Fibroblast of upper back skin (primary cell): ENCODE results near the gene PHYHIPL.

Experiments used
- DNase-seq: peaks from one replicate; pipeline ENCODE4 v3.0.0-alpha.2; 2013

PHYHIPL gene

GRCh38 chr10:59258890-59259289, 82.4 kb downstream of the PHYHIPL start:
- DNase-seq: no peak

DNA sequence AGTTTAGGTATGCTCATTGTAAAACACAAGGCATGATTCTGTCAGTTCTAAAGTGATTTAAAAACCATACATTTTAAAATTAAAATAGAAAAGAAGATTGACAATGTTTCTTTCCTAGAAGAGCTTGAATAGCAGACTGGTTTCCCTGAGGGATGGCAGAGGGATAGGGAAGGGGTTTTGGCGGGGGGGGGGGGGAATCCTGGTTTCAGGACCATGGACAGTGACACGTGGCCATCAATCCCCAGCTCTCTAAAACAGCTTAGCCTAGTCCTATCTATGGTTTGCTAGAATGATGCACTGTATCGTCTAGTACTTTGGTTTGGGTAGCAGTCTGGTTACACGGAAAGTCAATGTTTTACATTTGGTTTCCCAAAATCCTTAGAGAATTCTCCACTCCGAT, 88.7 kb downstream of the PHYHIPL start:
- DNase-seq: no peak

DNA sequence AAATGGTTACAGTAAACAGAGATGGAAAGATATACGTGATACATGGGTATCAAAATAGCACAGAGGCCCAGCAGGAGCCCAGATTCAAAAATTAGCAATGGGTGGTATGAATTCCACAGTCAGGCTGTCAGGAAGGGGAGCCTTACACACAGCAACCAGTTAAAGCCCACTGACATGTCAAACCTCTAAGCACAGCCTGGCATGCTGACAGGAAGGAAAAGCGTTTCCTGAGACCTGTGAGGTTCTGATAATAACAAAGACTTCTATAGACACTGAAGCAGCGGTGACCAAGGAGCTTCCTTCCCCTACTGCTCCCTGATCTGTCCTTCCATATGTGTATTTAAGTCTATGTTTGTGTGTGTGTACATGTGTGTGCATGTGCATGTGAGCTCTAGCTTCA, 89.9 kb downstream of the PHYHIPL start:
- DNase-seq: no peak

GRCh38 chr10:59268460-59268859, 92.0 kb downstream of the PHYHIPL start:
- no peak for DNase-seq

GRCh38 chr10:59269651-59270050, 93.2 kb downstream of the PHYHIPL start:
- no peak for DNase-seq

GRCh38 chr10:59270492-59270891, 94.0 kb downstream of the PHYHIPL start:
- no peak for DNase-seq

- DNase-seq: no peak
These were observed 94.7 kb downstream of the PHYHIPL start for GRCh38 chr10:59271160-59271559.

GRCh38 chr10:59272061-59272460, 95.6 kb downstream of the PHYHIPL start:
- no peak for DNase-seq

DNA sequence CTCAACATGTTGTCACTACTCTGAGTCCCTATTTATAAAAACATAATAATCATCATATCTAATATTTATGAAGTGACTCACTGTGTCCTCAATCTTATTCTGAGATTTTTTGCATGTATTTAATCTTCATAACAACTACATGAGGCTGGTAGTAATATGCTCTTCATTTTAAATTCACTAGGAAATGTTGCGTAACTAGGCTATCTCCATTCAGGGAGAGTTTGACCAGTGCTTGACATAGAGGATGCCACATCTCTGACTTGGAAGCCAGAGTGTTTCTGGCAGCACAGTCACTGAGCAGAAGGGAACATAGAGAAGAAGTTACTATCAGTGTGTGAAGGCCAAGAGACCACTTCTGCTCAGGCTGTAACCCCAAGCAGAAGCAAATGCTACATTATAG, 97.0 kb downstream of the PHYHIPL start:
- no peak for DNase-seq

DNA sequence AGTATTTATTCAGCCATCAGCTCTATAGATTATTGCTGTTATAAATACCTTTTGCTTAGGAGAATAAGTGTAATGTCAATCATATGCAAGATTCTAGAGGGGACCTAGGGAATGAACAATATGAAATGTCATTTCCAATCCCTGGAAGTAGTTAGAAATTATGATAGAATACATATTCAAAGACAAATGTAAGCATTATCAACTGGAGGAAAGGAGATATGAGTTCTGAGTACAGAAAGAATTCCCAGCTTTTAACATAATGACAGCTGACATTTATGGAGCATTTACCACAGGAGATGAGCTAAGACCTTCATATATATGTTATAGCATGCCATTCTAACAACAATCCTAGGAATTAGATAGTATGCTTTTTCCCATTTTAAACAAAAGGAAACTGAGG, 99.7 kb downstream of the PHYHIPL start:
- DNase-seq: no peak

GRCh38 chr10:59276919-59277318, 100.5 kb downstream of the PHYHIPL start:
- DNase-seq: no peak

DNA sequence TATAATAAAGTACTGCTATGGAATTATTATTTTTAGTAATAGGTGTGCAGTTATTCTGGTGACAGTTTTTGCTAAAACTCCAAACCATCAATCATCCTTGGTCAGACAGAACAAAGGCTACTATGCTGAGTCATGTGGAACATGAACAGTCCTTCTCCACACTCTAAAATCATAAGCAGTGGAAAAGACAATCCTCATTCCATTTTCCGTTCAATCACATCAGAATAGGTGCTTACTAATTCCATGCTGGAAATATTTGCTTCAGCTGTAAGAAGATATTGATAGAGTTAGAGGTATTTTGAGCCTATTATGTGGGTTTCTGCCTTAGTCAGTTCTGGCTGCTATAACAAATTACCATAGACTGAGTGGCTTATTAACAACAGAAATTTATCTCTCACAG, 103.0 kb downstream of the PHYHIPL start:
- no peak for DNase-seq

GRCh38 chr10:59279991-59280505, 103.6 kb downstream of the PHYHIPL start:
- no peak for DNase-seq

- DNase-seq: no peak
These were observed 105.4 kb downstream of the PHYHIPL start for GRCh38 chr10:59281861-59282260.

DNA sequence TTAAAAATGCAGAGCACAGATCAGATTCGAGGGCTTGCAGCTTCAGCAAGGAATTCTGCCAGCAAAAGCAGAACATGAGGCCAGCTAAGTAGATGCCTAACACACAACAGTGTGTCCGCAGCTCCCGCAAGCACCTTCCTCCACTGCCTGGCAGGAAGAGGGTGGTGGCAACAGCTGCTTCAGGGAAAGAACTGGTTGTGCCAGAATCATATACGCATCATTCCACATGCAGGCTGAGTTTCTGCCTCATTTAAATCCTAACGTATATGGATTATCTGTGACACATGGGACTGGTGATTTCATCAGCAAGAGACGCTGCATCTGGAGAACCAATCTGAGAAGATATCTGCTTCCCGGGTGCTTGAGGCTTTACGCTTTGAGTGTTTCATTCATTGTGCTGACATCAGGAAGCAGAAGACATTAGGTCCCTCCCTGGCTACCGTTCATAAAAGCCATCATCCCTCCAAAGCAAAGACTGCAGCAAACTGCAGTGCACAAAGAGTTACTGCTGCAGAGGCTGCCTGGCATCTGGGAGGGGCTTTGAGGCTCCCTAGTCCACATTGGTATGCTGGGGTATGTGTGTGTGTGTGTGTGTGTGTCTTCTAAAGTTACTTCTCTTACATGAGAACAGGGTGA, 107.1 kb downstream of the PHYHIPL start:
- peak; percentile 33 for DNase-seq

DNA sequence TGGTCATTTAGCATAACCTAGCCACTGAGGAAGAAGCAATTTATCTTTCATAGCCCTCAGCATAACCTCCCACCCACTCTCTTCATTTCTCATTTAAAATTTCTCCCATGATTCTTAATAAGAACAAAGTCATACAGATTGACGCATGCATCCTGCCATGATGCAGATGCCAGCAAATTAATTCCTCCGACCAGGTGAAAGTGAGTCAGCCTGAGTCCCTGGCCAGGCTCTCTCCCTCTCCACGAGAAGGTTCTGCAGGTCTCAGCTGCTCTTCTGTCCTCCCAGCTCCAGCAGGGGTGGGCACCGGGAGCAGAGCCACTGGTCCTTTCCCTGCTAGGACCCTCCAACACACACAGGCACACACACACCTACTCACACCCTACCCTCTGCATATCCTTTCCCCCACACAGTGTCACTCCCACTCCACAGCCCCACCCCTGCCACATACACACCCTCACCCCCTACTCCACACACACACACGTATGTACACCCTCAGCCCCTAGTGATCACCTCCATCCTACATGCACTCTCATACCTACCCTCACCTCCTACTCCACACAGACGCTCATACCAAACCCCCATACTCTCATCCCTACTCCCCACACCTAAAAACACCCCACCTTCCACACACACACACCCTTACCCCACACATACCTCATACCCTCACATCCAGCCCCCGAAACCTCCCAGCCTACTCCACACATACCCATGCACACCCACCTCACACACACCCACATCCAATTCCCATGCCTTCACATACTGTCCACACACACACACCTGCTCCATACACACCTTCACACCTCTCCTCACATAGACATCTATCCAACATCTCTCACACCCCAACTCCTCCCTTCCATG, 107.9 kb downstream of the PHYHIPL start:
- peak; percentile 14 for DNase-seq

DNA sequence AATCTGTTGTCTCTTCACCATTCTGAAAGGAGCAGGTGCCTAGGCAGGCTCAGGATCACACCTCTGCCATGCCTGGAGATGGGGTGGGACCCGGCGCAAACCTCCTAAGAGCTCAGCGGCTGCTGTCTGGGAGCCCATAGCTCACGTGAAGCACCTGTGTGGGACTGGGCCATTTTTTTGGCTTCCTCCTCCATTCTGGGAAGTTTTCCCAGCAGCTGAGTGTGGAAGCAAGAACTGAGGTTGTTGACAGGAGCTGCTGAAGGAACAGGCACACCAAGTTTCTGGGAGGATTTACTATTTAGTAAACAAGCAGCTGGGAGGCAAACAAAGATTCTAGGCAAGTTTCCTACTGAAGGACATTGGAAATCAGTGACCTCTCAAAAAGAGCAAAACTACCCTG, 108.6 kb downstream of the PHYHIPL start:
- no peak for DNase-seq

DNA sequence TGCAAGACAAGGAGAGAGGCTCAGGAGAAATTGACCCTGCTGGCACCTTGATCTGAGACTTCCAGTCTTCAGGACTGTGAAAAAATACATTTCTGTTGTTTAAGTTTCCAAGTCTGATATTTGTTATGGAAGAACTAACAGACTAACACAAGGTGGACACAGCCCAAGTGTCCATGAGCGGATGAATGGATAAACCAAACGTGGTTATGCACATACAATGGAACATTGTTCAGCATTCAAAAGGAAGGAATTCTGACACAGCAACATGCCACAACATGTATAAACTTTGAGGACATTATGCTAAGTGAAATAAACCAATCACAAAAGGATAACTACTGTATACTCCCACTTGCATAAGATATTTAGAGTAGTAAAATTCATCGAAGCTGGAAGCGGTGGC, 109.4 kb downstream of the PHYHIPL start:
- DNase-seq: no peak

- no peak for DNase-seq
These were observed 111.3 kb downstream of the PHYHIPL start for GRCh38 chr10:59287587-59288255.

GRCh38 chr10:59289853-59290252, 113.4 kb downstream of the PHYHIPL start:
- no peak for DNase-seq

DNA sequence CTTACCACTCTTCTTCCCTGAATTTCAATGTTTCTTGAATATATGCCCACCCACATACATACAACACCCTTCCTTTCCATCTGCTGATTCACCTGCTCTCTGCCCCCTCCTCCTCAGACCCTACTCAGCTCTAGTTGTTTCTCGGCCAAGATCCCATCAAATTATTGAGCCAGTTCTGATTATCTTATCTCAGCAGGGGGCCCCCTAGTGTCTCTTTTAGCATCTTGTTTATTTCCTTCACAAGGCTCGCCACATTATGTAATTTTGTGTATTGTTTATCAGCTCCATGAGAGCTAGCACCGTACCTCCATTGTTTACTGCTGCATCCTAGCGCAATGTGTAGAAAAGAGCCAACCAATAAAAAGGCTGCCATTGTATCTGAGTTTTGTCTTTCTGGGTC, 114.0 kb downstream of the PHYHIPL start:
- no peak for DNase-seq
